Stimulated activated CD8-positive, alpha-beta memory T cell treated with anti-CD3 and anti-CD28 coated beads, Interleukin-15, amount 100 ng/mL, for 48 hours (primary cell): ENCODE results near the gene FAM187B.
"Not testable (repeated sequence)": the region's sequence is repeated elsewhere in the genome, so short reads cannot be mapped to it uniquely, and the experiment has no call there.

ENCODE experiments used
- DNase-seq, 2 donors: peaks; one replicate each; pipeline ENCODE4 v3.0.0-alpha.2; 2020; ENCODE audit warnings: low read depth in 2 of 2

FAM187B gene

GRCh38 chr19:35236638-35237400 lies 8.3 kb upstream of the FAM187B start:
- no peak for DNase-seq

DNA sequence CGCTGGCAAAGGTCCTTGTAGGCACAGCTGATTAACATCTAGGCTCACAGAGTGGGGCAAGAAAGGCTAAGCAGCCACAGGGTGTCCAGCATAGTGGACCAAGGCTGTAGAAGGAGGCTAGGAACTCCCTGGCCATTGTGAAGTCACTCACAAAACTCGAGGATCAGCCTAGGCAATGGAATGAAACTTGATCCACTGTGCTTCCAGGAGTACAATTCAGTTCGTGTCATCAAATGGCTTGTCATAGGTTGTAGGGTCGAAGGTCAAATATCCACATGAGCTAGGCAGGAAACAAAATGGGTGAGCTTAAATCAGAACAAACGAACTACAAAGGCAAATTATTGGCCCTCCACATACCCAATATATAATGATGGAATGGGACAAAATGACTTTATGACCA lies 4.4 kb upstream of the FAM187B start:
- no peak for DNase-seq

- DNase-seq: no peak
Measured at GRCh38 chr19:35231956-35232645, 3.6 kb upstream of the FAM187B start.

- no peak for DNase-seq
Measured at GRCh38 chr19:35229601-35230000, 1.1 kb upstream of the FAM187B start.

- no peak for DNase-seq
Measured at GRCh38 chr19:35226748-35227147, 1.8 kb downstream of the FAM187B start.

DNA sequence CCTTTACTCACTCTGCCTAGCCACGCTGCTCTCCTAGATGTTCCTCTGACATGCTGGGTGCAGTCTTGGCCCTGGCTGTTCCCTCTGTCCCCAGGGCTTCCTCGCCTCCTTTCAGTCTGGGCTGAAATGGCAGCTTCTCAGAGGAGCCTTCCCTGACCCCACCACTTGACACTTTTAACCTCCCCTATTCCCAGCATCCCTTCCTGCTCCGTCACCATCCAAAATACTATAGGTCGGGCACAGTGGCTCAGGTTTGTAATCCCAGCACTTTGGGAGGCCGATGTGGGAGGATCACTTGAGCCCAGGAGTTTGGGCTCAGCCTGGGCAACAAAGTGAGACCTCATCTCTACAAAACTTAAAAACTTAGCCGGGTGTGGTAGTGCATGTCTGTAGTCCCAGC lies 2.6 kb downstream of the FAM187B start:
- no peak for DNase-seq

DNA sequence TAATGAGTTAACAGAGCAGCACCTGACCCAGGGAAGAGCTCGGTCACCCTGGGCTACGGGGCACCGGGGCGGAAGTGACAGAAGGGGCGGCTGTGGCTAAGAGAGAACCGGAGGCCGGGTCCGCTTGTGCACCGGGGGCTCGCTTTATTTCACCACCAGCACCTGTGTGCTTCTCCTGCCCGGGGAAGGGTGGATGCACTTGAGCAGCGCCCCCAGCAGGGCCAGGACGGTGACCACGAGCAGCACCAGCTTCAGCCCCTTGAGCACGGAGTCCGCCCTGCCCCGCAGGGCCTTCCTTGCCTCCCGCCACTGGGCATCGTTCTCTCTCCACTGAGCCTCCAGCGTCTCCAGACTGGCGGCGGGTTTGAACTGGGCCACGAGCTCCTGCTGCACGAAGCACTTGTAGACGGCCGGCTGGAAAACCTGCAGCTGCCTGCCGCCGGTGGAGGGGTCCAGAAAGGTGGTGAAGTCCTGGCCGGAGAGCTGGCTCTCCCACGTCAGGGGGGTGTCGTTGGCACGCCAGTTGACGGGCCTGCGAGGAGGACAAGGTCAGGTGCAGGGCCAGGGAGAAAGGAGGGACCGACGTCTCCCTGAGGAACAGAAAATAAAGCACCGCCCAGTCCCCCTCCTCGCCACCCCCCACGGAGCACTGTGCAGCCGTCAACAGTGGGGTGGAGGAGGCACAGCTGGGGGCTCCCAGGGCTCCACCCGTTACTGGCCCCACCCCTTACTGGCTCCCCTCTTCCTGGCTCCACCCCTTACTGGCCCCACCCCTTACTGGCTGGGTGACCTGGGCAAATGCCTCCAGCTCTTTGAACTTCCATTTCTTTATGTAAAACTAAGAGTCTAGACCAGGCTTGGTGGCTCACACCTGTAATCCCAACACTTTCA lies 3.6 kb downstream of the FAM187B start:
- DNase-seq: no peak

DNA sequence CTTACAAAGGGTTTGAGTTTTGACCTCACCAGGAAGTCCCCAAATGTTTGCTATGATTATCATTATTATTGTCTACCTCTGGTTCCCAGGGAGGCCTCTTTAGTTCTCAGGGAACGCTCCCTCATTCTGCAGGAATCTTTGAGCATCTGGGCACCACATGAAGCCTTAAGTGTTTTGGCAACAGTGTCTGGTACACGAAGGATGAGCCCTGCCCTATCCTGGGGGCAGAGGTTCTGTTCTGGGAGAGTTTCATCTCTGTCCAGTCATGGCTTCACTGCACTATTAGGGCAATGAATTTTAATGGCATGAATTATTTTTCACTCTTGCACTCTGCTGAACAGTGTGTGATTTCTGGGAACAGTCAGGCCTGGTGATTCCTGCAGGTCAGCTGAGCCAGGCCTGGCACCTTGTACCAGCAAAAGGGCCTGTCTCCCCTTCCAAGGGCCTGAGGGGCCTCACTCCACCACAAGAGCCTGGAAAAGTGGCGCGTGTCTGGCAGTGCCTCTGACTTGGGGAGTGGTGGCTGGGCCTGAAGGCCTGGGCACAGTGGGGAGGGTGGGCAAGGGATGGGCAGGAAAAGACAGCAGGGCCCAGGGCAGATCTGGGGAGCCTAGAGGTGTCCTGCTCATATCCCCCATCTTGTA lies 4.6 kb downstream of the FAM187B start:
- DNase-seq: no peak

GRCh38 chr19:35223084-35223790 lies 5.3 kb downstream of the FAM187B start:
- no peak for DNase-seq

DNA sequence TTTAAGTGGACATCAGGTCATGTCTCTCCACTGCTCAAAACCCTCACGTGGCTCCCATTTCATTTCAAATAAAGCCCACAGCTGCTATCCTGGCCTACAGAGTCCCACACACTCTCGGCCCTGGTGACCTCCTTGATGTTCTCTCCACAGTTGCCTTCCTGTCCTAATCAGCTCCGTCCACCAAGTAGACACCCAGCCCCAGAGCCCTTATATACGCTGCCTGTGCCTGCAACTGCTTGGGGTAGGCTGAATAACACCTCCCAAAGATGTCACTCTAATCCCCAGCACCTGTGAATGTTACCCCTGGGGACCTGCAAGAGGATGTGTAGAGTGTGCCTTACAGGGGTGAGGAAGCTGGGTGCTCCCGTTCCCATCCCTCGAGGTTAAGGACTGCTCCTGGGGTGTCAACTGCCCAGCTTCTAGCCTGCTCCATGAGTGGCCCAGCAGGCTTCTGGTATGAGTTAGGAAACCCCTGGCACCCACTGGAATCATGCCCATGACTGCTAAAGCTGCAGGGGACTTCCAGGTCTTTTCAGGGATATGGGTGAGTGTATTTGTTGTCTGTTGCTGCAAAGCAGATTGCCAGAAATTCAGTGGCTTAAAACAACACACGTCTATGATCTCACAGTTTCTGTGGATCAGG lies 6.0 kb downstream of the FAM187B start:
- DNase-seq: no peak

DNA sequence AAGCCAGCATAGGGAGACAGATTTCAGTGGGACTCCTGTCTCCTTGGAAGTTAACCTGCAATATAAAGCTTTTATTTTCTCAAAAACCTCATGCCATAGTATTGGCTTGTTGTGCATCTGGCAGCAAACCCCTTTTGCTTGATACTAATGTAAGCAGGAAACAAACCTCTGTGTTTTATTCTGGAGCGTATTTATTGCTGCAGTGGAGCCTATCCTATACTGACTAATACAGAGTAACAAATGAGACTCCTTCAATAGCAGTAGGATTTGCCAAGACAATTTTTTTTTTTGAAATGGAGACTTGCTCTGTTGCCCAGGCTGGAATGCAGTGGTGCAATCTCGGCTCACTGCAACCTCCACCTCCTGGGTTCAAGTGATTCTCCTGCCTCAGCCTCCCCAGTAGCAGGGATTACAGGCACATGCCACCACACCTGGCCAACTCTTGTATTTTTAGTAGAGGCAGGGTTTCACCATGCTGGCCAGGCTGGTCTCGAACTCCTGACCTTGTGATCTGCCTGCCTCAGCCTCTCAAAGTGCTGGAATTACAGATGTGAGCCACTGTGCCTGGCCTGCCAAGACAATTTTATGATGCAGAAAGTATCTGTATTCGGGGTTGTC lies 7.5 kb downstream of the FAM187B start:
- not testable (repeated sequence) for DNase-seq

GRCh38 chr19:35220315-35220921 lies 8.1 kb downstream of the FAM187B start:
- DNase-seq: no peak

DNA sequence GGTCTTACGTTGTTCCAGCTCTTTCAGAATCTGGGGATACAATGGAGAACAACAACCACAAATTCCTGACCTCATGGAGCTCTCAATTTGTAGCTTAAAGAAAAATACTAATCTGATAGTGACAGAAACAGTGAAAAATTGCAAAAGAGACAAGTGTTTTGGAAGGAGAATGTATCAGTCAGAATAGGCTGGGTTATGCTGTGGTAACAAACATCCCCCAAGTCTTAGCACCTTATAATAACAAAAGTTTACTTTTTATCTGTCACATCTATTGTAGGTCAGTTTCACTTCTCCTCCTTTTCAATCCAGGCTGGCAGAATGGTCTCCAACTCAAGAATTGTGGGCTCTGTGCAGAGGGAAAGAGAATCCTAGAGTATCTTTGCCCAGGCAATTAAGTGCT lies 9.5 kb downstream of the FAM187B start:
- DNase-seq: no peak

DNA sequence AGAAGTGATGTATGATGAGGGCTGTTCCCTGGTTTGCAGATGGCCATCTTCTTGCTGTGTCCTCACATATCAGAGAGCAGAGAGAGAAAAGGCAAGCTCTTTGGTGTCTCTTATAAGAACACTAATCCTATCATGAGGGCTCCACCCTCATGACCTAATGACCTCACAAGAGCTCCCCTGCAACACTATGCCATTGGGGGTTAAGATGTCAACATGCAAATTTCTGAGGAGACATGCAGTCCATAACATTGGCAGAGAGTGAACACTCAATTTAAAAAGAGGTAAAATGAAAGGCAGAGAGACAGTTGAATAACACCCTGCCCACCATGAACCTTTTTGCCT lies 10.9 kb downstream of the FAM187B start:
- DNase-seq: no peak

- DNase-seq: no peak
Measured at GRCh38 chr19:35216833-35217648, 11.5 kb downstream of the FAM187B start.

DNA sequence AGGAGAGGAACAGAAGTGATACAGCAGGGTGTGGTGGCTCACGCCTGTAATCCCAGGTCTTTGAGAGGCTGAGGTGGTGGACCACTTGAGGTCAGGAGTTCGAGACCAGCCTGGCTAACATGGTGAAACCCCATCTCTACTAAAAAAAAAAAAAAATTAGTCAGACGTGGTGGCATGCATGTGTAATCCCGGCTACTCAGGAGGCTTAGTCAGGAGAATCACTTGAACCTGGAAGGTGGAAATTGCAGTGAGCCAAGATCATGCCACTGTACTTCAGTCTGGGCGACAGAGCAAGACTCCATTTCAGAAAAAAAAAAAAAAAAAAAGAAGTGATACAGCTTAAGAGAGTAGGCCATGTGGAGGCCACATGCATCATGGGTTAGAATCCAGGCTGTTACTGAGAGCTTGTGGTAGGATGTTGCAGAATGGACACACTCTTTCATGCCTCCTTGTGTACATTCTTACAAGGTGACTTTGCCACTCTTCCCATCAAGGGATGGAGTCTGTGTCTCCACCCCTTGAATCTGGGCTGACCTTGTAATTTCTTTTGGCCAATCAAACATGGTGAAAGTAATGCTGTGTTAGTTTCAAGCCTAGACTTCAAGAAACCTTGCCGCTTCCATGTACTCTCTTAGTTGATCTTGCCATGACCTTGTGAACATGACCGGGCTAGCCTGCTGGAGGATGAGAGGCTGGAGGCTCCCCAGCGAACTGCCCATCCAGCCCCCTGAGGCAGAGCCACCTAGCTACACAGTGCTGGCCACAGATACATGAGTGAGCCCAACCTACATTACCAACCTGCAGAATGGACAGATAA lies 12.3 kb downstream of the FAM187B start:
- no peak for DNase-seq

- DNase-seq: no peak
Measured at GRCh38 chr19:35214766-35215422, 13.6 kb downstream of the FAM187B start.
